Ishikawa (cell line): ENCODE data around the gene SAE1.

ENCODE experiments used
- CEBPB ChIP-seq: IDR thresholded peaks from 2 replicates; pipeline ENCODE4 v1.6.1; 2012
- CREB1 ChIP-seq: IDR thresholded peaks from 2 replicates; pipeline ENCODE4 v1.6.1; 2012; ENCODE audit warnings: low read depth
- EP300 ChIP-seq: IDR thresholded peaks from 2 replicates; pipeline ENCODE4 v1.6.1; 2012; ENCODE audit warnings: borderline replicate concordance
- MAX ChIP-seq: IDR thresholded peaks from 2 replicates; pipeline ENCODE4 v1.6.1; 2012
- NFIC ChIP-seq: IDR thresholded peaks from 2 replicates; pipeline ENCODE4 v1.6.1; 2012
- RAD21 ChIP-seq: IDR thresholded peaks from 2 replicates; pipeline ENCODE4 v1.6.1; 2012; ENCODE audit warnings: low read depth
- REST ChIP-seq: IDR thresholded peaks from 2 replicates; pipeline ENCODE4 v1.6.1; 2012; ENCODE audit warnings: low read depth, mild to moderate bottlenecking
- TCF12 ChIP-seq: IDR thresholded peaks from 2 replicates; pipeline ENCODE4 v1.6.1; 2012; ENCODE audit warnings: low read depth
- TEAD4 ChIP-seq: IDR thresholded peaks from 2 replicates; pipeline ENCODE4 v1.6.1; 2012
- USF1 ChIP-seq: IDR thresholded peaks from 2 replicates; pipeline ENCODE4 v1.6.1; 2012
- YY1 ChIP-seq: IDR thresholded peaks from 2 replicates; pipeline ENCODE4 v1.6.1; 2012; ENCODE audit warnings: low read depth
- ZBTB7A ChIP-seq: IDR thresholded peaks from 2 replicates; pipeline ENCODE4 v1.6.1; 2012; ENCODE audit warnings: low read depth

DNA sequence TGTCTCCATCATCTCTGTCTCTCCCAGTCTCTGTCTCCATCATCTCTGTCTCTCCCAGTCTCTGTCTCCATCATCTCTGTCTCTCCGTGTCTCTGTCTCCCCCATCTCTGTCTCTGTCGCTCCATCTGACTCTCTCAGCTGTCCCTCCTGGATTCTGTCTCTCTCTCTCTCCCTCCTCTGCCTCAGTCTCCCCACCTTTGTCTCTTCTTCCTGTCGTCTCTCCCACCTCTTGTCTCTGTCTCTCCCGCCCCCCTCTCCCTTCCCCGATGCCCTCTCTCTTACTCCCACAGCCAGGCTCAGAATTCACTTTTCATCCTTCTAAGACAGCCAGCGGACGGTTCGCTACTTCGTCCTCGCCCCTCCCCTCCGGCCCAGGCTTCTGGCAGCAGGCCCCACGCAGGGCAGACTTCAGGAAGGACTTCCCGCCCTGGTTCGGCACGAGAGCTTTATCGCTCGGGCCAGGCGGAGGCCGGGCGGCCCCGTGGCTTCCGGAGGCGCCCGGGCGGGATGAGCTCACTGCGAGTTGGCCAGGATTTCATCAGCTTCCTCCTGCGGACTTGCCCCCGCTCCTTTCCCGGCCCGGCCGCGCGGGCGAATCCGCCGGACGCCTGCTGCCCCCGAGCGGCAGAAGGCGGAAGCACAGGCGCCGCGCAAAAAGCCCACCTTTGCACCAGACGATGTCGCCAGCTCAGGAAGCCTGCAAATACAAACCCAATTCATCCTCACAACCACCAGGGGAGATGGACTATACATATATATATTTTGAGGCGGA is 113.3 kb downstream of the SAE1 start:
- TF ChIP-seq REST = no peak
- TF ChIP-seq NFIC = peak; percentile 45; the same call in 1 of the 2 replicates
- no peak for TF ChIP-seq YY1
- peak; percentile 69 for TF ChIP-seq ZBTB7A
- peak; percentile 75 for TF ChIP-seq TCF12
- peak; percentile 96 for TF ChIP-seq MAX
- no peak for TF ChIP-seq CREB1
- 0 out of 2 replicates have a peak, but pooled peaks have one; percentile 11 for TF ChIP-seq TEAD4
- peak; percentile 46 for TF ChIP-seq USF1
- TF ChIP-seq RAD21 = peak; percentile 94
- TF ChIP-seq EP300 = no peak; the same call in 1 of the 2 replicates
- TF ChIP-seq CEBPB = peak; percentile 85; the same call in 1 of the 2 replicates
